Liver (tissue), 9 donors: Measurements from ENCODE around the gene ABCC1. TPM values are rescaled to one million over a fixed set of nuclear protein-coding genes. Genes with fewer than 3 reads are reported as not detected.

Source experiments
- DNase-seq: peaks from one replicate; pipeline ENCODE4 v3.0.0-alpha.2; 2017; ENCODE audit warnings: low spot score
- H3K27ac ChIP-seq, 2 donors: one replicate each; pipeline ENCODE4 v1.7.0; 2013; ENCODE audit warnings: inconsistent platforms in 2 of 2, low read length in 2 of 2, control low read depth in 1 of 2, low read depth in 1 of 2, mild to moderate bottlenecking in 1 of 2
- H3K27me3 ChIP-seq, 4 donors: one replicate each; pipeline versions ENCODE4 v1.6.1 to v1.7.0; 2013; ENCODE audit warnings: low read length in 3 of 4, inconsistent platforms in 1 of 4, mild to moderate bottlenecking in 1 of 4, moderate library complexity in 1 of 4; ENCODE audit not compliant: control insufficient read depth in 4 of 4, insufficient read depth in 4 of 4
- H3K36me3 ChIP-seq, 4 donors: one replicate each; pipeline versions ENCODE4 v1.6.1 to v1.7.0; 2013; ENCODE audit warnings: low read length in 3 of 4, mild to moderate bottlenecking in 3 of 4, low read depth in 1 of 4, moderate library complexity in 1 of 4; ENCODE audit not compliant: control insufficient read depth in 4 of 4, insufficient read depth in 3 of 4
- H3K4me1 ChIP-seq, 4 donors: one replicate each; pipeline versions ENCODE4 v1.6.1 to v1.7.0; 2013; ENCODE audit warnings: low read length in 3 of 4, mild to moderate bottlenecking in 3 of 4, moderate library complexity in 1 of 4; ENCODE audit not compliant: control insufficient read depth in 4 of 4, insufficient read depth in 4 of 4
- H3K4me3 ChIP-seq, 3 donors: one replicate each; pipeline versions ENCODE4 v1.6.1 to v1.7.0; 2013; ENCODE audit warnings: low read length in 3 of 3, control low read depth in 1 of 3, low read depth in 1 of 3, mild to moderate bottlenecking in 1 of 3
- H3K9ac ChIP-seq, 2 donors: one replicate each; pipeline ENCODE4 v1.7.0; 2013; ENCODE audit warnings: low read length in 2 of 2, mild to moderate bottlenecking in 2 of 2, moderate library complexity in 2 of 2, control low read depth in 1 of 2, low read depth in 1 of 2
- H3K9me3 ChIP-seq, 4 donors: one replicate each; pipeline versions ENCODE4 v1.6.1 to v1.7.0; 2013; ENCODE audit warnings: low read length in 3 of 4; ENCODE audit not compliant: control insufficient read depth in 4 of 4
- EGR1 ChIP-seq, 2 donors: IDR thresholded peaks; 2 replicates each; pipeline ENCODE4 v1.6.1; 2016 to 2018; ENCODE audit warnings: antibody characterized with exemption in 2 of 2, low read depth in 2 of 2
- FOXA1 ChIP-seq: IDR thresholded peaks from 2 replicates; pipeline ENCODE4 v1.6.1; 2016; ENCODE audit warnings: antibody characterized with exemption
- FOXA2 ChIP-seq: IDR thresholded peaks from 2 replicates; pipeline ENCODE4 v1.6.1; 2016; ENCODE audit warnings: antibody characterized with exemption
- HNF4A ChIP-seq, 2 donors: conservative IDR thresholded peaks; 2 replicates each; pipeline ENCODE4 v1.6.1; 2016; ENCODE audit warnings: antibody characterized with exemption in 2 of 2, mild to moderate bottlenecking in 2 of 2
- HNF4G ChIP-seq: IDR thresholded peaks from 2 replicates; pipeline ENCODE4 v1.6.1; 2016; ENCODE audit warnings: antibody characterized with exemption
- JUND ChIP-seq, 2 donors: IDR thresholded peaks; 2 replicates each; pipeline ENCODE4 v1.6.1; 2016; ENCODE audit warnings: antibody characterized with exemption in 2 of 2
- NR2F2 ChIP-seq: IDR thresholded peaks from 2 replicates; pipeline ENCODE4 v1.6.1; 2016; ENCODE audit warnings: antibody characterized with exemption
- RAD21 ChIP-seq, 2 donors: IDR thresholded peaks; 2 replicates each; pipeline ENCODE4 v1.6.1; 2016; ENCODE audit warnings: antibody characterized with exemption in 2 of 2, mild to moderate bottlenecking in 2 of 2
- RXRA ChIP-seq, 2 donors: IDR thresholded peaks; 2 replicates each; pipeline ENCODE4 v1.6.1; 2017 to 2018; ENCODE audit warnings: antibody characterized with exemption in 2 of 2, mild to moderate bottlenecking in 1 of 2
- SP1 ChIP-seq: IDR thresholded peaks from 2 replicates; pipeline ENCODE4 v1.6.1; 2018; ENCODE audit warnings: antibody characterized with exemption, mild to moderate bottlenecking
- TAF1 ChIP-seq: conservative IDR thresholded peaks from 2 replicates; pipeline ENCODE4 v1.6.1; 2016; ENCODE audit warnings: antibody characterized with exemption, mild to moderate bottlenecking
- YY1 ChIP-seq: IDR thresholded peaks from 2 replicates; pipeline ENCODE4 v1.6.1; 2016; ENCODE audit warnings: antibody characterized with exemption, mild to moderate bottlenecking
- WGBS: extraction: QIAGEN DNeasy Blood & Tissue Kit; methylation state at CpG from one replicate; pipeline ENCODE4 v1.1.7; 2013; 5-methylcytosine and 5-hydroxymethylcytosine counted together
- polyA plus RNA-seq, 2 donors: library from polyadenylated mRNA; stranded (reverse) in 1 of 2; unstranded in 1 of 2; fragments of 200-250 nt in 1 of 2; fragments of >200 nt in 1 of 2; fragmentation: Nextera tagmentation in 1 of 2; extraction: Ambion mirVana in 1 of 2; gene quantifications; one replicate each; pipeline versions ENCODE4 v1.2.1 to v1.2.3, GENCODE V29; 2013 to 2015
- total RNA-seq, 2 donors: library from RNA; depleted of rRNA; stranded (reverse); fragments of >200 nt; gene quantifications; one replicate each; pipeline ENCODE4 v1.2.3, GENCODE V29; 2014
- TF ChIP-seq, protein P1 (sequence below): IDR thresholded peaks from 2 replicates; pipeline ENCODE4 v1.6.1; 2016; ENCODE audit warnings: antibody characterized with exemption
- TF ChIP-seq, protein P2 (sequence below): IDR thresholded peaks from 2 replicates; pipeline ENCODE4 v1.6.1; 2016; ENCODE audit warnings: antibody characterized with exemption
- TF ChIP-seq, protein P3 (sequence below): fragments of 150-350 bp; IDR thresholded peaks from 2 replicates; pipeline ENCODE4 v1.5.1; 2017; ENCODE audit warnings: improper control_type of control experiment, low read depth, low read length; ENCODE audit not compliant: missing input control
- TF ChIP-seq, protein P4 (sequence below): IDR thresholded peaks from 2 replicates; pipeline ENCODE4 v1.6.1; 2016; ENCODE audit warnings: antibody characterized with exemption, mild to moderate bottlenecking
- donor health status: healthy.
- donor health status: healthy.
- donor health status: healthy.
- donor health status: healthy.
- donor health status: healthy.

ABCC1 gene
- total and polyA plus RNA-seq, 4 donors, result 0.85 to 7.7 (median 4.2) TPM

GRCh38 chr16:16090238-16090637 is 140.8 kb downstream of the ABCC1 start:
- no peak overlapping the region for H3K4me3 ChIP-seq
- TF ChIP-seq EGR1 (IDR thresholded peaks at IDR 0.05; ENCODE audit: low read depth in 2 of 2), result no peak
- no peak for TF ChIP-seq RAD21 (IDR thresholded peaks at IDR 0.05)
- TF ChIP-seq TAF1, result no peak
- TF ChIP-seq, protein P1, sequence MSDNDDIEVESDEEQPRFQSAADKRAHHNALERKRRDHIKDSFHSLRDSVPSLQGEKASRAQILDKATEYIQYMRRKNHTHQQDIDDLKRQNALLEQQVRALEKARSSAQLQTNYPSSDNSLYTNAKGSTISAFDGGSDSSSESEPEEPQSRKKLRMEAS, result no peak
- TF ChIP-seq, protein P2, sequence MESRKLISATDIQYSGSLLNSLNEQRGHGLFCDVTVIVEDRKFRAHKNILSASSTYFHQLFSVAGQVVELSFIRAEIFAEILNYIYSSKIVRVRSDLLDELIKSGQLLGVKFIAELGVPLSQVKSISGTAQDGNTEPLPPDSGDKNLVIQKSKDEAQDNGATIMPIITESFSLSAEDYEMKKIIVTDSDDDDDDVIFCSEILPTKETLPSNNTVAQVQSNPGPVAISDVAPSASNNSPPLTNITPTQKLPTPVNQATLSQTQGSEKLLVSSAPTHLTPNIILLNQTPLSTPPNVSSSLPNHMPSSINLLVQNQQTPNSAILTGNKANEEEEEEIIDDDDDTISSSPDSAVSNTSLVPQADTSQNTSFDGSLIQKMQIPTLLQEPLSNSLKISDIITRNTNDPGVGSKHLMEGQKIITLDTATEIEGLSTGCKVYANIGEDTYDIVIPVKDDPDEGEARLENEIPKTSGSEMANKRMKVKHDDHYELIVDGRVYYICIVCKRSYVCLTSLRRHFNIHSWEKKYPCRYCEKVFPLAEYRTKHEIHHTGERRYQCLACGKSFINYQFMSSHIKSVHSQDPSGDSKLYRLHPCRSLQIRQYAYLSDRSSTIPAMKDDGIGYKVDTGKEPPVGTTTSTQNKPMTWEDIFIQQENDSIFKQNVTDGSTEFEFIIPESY, result no peak
- TF ChIP-seq YY1, result no peak
- no peaks in the 10 kb centered on the region for H3K27me3 ChIP-seq
- no peak overlapping the region for H3K9ac ChIP-seq
- H3K9me3 ChIP-seq, result no peaks in the 10 kb centered on the region
- no peaks in the 10 kb centered on the region for H3K36me3 ChIP-seq
- DNase-seq, result no peak
- H3K27ac ChIP-seq, result no peak overlapping the region
- 93% methylated on average over 19 of the region's 19 CpGs for WGBS
- H3K4me1 ChIP-seq, result peaks cover 0 to 2% (median 0%) of the 10 kb centered on the region in 4 donors

- H3K27me3 ChIP-seq, result no peaks in the 10 kb centered on the region
- H3K36me3 ChIP-seq, result no peaks in the 10 kb centered on the region
- no peak overlapping the region for H3K9ac ChIP-seq
- no peak overlapping the region for H3K4me3 ChIP-seq
- no peak overlapping the region for H3K27ac ChIP-seq
- peaks cover 0 to 2% (median 0%) of the 10 kb centered on the region in 4 donors for H3K4me1 ChIP-seq
- H3K9me3 ChIP-seq, result no peaks in the 10 kb centered on the region
- 54% methylated on average over 9 of the region's 9 CpGs for WGBS
- DNase-seq, result no peak
- TF ChIP-seq FOXA1 (no peak), RAD21 (IDR thresholded peaks at IDR 0.05) (no peak), FOXA2 (no peak), HNF4G (no peak), SP1 (no peak), RXRA (IDR thresholded peaks at IDR 0.05) (no peak), YY1 (no peak), JUND (IDR thresholded peaks at IDR 0.05) (no peak), HNF4A (conservative IDR thresholded peaks at IDR 0.05) (no peak), NR2F2 (no peak), TAF1 (no peak), EGR1 (IDR thresholded peaks at IDR 0.05; ENCODE audit: low read depth in 2 of 2) (no peak)
- TF ChIP-seq, protein P3, sequence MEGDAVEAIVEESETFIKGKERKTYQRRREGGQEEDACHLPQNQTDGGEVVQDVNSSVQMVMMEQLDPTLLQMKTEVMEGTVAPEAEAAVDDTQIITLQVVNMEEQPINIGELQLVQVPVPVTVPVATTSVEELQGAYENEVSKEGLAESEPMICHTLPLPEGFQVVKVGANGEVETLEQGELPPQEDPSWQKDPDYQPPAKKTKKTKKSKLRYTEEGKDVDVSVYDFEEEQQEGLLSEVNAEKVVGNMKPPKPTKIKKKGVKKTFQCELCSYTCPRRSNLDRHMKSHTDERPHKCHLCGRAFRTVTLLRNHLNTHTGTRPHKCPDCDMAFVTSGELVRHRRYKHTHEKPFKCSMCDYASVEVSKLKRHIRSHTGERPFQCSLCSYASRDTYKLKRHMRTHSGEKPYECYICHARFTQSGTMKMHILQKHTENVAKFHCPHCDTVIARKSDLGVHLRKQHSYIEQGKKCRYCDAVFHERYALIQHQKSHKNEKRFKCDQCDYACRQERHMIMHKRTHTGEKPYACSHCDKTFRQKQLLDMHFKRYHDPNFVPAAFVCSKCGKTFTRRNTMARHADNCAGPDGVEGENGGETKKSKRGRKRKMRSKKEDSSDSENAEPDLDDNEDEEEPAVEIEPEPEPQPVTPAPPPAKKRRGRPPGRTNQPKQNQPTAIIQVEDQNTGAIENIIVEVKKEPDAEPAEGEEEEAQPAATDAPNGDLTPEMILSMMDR, result no peak
- TF ChIP-seq, protein P4, sequence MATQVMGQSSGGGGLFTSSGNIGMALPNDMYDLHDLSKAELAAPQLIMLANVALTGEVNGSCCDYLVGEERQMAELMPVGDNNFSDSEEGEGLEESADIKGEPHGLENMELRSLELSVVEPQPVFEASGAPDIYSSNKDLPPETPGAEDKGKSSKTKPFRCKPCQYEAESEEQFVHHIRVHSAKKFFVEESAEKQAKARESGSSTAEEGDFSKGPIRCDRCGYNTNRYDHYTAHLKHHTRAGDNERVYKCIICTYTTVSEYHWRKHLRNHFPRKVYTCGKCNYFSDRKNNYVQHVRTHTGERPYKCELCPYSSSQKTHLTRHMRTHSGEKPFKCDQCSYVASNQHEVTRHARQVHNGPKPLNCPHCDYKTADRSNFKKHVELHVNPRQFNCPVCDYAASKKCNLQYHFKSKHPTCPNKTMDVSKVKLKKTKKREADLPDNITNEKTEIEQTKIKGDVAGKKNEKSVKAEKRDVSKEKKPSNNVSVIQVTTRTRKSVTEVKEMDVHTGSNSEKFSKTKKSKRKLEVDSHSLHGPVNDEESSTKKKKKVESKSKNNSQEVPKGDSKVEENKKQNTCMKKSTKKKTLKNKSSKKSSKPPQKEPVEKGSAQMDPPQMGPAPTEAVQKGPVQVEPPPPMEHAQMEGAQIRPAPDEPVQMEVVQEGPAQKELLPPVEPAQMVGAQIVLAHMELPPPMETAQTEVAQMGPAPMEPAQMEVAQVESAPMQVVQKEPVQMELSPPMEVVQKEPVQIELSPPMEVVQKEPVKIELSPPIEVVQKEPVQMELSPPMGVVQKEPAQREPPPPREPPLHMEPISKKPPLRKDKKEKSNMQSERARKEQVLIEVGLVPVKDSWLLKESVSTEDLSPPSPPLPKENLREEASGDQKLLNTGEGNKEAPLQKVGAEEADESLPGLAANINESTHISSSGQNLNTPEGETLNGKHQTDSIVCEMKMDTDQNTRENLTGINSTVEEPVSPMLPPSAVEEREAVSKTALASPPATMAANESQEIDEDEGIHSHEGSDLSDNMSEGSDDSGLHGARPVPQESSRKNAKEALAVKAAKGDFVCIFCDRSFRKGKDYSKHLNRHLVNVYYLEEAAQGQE, result no peak
- TF ChIP-seq, protein P1, result no peak
These were observed 143.7 kb downstream of the ABCC1 start for GRCh38 chr16:16092925-16093627.
